Measurements from ENCODE around the gene DIS3. TPM values are rescaled to one million over a fixed set of nuclear protein-coding genes. Genes with fewer than 3 reads are reported as not detected.
"Not testable (repeated sequence)": the region's sequence is repeated elsewhere in the genome, so short reads cannot be mapped to it uniquely, and the experiment has no call there.

DIS3 gene
- total RNA-seq, 1 donor from 2014 or later = 45.2 TPM

GRCh38 chr13:72740015-72740414 lies 41.7 kb downstream of the DIS3 start:
- TF ChIP-seq CTCF (IDR thresholded peaks at IDR 0.05) = no peak
- POLR2A ChIA-PET = no interaction called here
- Mint-ChIP-seq H3K27me3 (no peaks in the 10 kb centered on the region), H3K4me3 (no peak overlapping the region), H3K9me3 (no peaks in the 10 kb centered on the region), H3K4me1 (no peaks in the 10 kb centered on the region), H3K36me3 (ENCODE audit: low read depth) (peaks cover 58% of the 10 kb centered on the region), H3K27ac (no peak overlapping the region)
- CTCF ChIA-PET = interaction anchor here (1.0 kb wide), 1 partner anchor 9 kb away, joined by 3 read pairs; no protein-coding TSS in a partner anchor
- intact Hi-C loops (cut with micrococcal nuclease) = no loop called here
- DNase-seq (no peak), ATAC-seq (ENCODE audit: low read depth) (no peak)

GRCh38 chr13:72737033-72737432 lies 44.7 kb downstream of the DIS3 start:
- ATAC-seq (ENCODE audit: low read depth) = no peak
- no peak for TF ChIP-seq CTCF (IDR thresholded peaks at IDR 0.05)
- Mint-ChIP-seq H3K4me3 (no peak overlapping the region), H3K27me3 (no peaks in the 10 kb centered on the region), H3K27ac (no peak overlapping the region), H3K9me3 (no peaks in the 10 kb centered on the region), H3K36me3 (ENCODE audit: low read depth) (peaks cover 61% of the 10 kb centered on the region), H3K4me1 (no peaks in the 10 kb centered on the region)
- intact Hi-C loops (cut with micrococcal nuclease) = no loop called here
- DNase-seq = no peak
- ChIA-PET CTCF (no interaction called here), POLR2A (no interaction called here)

GRCh38 chr13:72728290-72728605 lies 53.5 kb downstream of the DIS3 start:
- H3K4me1 Mint-ChIP-seq = peaks cover 44% of the 10 kb centered on the region
- no peaks in the 10 kb centered on the region for H3K27me3 Mint-ChIP-seq
- CTCF ChIA-PET = no interaction called here
- peaks cover 41% of the 10 kb centered on the region for H3K36me3 Mint-ChIP-seq (ENCODE audit: low read depth)
- peak overlapping the region; percentile 95 for H3K4me3 Mint-ChIP-seq
- ATAC-seq (ENCODE audit: low read depth) (no peak), DNase-seq (no peak)
- POLR2A ChIA-PET = interaction anchor here (0.9 to 1.0 kb wide), 2 partner anchors 10 to 53 kb away, joined by 4 to 5 read pairs; partner anchors contain the start of genes DIS3 and PIBF1
- intact Hi-C loops (cut with micrococcal nuclease) = loop anchor here (5.0 to 10.0 kb wide), 2 partner anchors 856 to 1433 kb away; no protein-coding TSS in a partner anchor
- TF ChIP-seq CTCF (IDR thresholded peaks at IDR 0.05) = no peak
- H3K27ac Mint-ChIP-seq = peak overlapping the region; percentile 84
- H3K9me3 Mint-ChIP-seq = no peaks in the 10 kb centered on the region

GRCh38 chr13:72727417-72728289 lies 54.0 kb downstream of the DIS3 start, which contains the start of the genes BORA and MZT1:
BORA (plus strand) TSS chr13:72727923; CDS start chr13:72728941, 1,018 bp downstream.
MZT1 (minus strand) TSS chr13:72727629; CDS start chr13:72727602, 27 bp downstream.
- TF ChIP-seq CTCF (IDR thresholded peaks at IDR 0.05) = no peak
- peak within 1 kb of the TSS; percentile 95 for H3K4me3 Mint-ChIP-seq
- peak; percentile 92 for DNase-seq
- H3K27ac Mint-ChIP-seq = peak within 1 kb of the TSS; percentile 84
- POLR2A ChIA-PET = interaction anchor here (0.9 to 1.0 kb wide), 2 partner anchors 11 to 54 kb away, joined by 4 to 5 read pairs; partner anchors contain the start of genes DIS3 and PIBF1
- CTCF ChIA-PET = no interaction called here
- no peaks in the 10 kb centered on the region for H3K9me3 Mint-ChIP-seq
- intact Hi-C loops (cut with micrococcal nuclease) = loop anchor here (1.0 to 10.0 kb wide), 6 partner anchors 54 to 1563 kb away; partner anchors contain the start of genes DIS3 and KLF12
- H3K4me1 Mint-ChIP-seq = peaks cover 48% of the 10 kb centered on the region
- ATAC-seq (ENCODE audit: low read depth) = peak; percentile 93
- H3K36me3 Mint-ChIP-seq (ENCODE audit: low read depth) = peaks cover 41% of the 10 kb centered on the region
- no peaks in the 10 kb centered on the region for H3K27me3 Mint-ChIP-seq

GRCh38 chr13:72726726-72727416 lies 54.8 kb downstream of the DIS3 start:
- DNase-seq (no peak), ATAC-seq (ENCODE audit: low read depth) (peak; percentile 12)
- Mint-ChIP-seq H3K27ac (peak overlapping the region; percentile 84), H3K4me1 (peaks cover 48% of the 10 kb centered on the region), H3K36me3 (ENCODE audit: low read depth) (peaks cover 41% of the 10 kb centered on the region), H3K27me3 (no peaks in the 10 kb centered on the region), H3K4me3 (peak overlapping the region; percentile 95), H3K9me3 (no peaks in the 10 kb centered on the region)
- ChIA-PET CTCF (no interaction called here), POLR2A (no interaction called here)
- intact Hi-C loops (cut with micrococcal nuclease) = loop anchor here (1.0 to 10.0 kb wide), 6 partner anchors 54 to 1564 kb away; partner anchors contain the start of genes DIS3 and KLF12
- TF ChIP-seq CTCF (IDR thresholded peaks at IDR 0.05) = no peak

GRCh38 chr13:72726185-72726584 lies 55.5 kb downstream of the DIS3 start:
- Mint-ChIP-seq H3K4me1 (peaks cover 48% of the 10 kb centered on the region), H3K36me3 (ENCODE audit: low read depth) (peaks cover 38% of the 10 kb centered on the region), H3K4me3 (peak overlapping the region; percentile 95)
- DNase-seq; POLR2A ChIA-PET; H3K27ac Mint-ChIP-seq; H3K27me3 Mint-ChIP-seq; H3K9me3 Mint-ChIP-seq; CTCF ChIA-PET; ATAC-seq (ENCODE audit: low read depth): not testable (repeated sequence)
- intact Hi-C loops (cut with micrococcal nuclease) = loop anchor here (2.0 to 10.0 kb wide), 4 partner anchors 854 to 1565 kb away; partner anchors contain the start of gene KLF12

All from activated B cell treated with CpG ODN at 0.5 μM for 24 hours (primary cell).